ENCODE results near the gene DCAF6.

DNA sequence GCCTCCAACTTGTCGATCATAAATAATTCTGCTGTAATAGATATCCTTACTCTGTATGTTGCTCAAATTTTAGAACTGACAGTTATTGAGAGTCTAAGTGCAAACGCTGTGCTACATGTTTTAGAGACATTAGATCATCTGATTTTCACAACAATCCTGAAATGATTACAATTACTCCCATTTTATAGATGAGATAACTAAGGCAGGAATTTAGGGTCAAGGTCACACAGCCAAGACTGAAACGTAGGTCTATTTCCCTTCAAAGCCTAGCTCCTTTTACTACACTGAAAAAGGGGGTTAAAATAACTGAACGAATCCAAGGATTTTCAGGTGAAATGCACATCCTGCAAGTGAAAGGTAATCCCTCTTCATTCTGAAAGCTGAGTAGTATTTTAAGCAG, 2.7 kb upstream of the DCAF6 start:
- TF ChIP-seq POLR2A (IDR thresholded peaks at IDR 0.05) = no peak
- TF ChIP-seq, protein P1, sequence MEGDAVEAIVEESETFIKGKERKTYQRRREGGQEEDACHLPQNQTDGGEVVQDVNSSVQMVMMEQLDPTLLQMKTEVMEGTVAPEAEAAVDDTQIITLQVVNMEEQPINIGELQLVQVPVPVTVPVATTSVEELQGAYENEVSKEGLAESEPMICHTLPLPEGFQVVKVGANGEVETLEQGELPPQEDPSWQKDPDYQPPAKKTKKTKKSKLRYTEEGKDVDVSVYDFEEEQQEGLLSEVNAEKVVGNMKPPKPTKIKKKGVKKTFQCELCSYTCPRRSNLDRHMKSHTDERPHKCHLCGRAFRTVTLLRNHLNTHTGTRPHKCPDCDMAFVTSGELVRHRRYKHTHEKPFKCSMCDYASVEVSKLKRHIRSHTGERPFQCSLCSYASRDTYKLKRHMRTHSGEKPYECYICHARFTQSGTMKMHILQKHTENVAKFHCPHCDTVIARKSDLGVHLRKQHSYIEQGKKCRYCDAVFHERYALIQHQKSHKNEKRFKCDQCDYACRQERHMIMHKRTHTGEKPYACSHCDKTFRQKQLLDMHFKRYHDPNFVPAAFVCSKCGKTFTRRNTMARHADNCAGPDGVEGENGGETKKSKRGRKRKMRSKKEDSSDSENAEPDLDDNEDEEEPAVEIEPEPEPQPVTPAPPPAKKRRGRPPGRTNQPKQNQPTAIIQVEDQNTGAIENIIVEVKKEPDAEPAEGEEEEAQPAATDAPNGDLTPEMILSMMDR (IDR thresholded peaks at IDR 0.05) = no peak
